GM21717 (cell line): ENCODE results near the gene RAB23.

Experiments used
- ATAC-seq: cut with Tn5 transposase; IDR thresholded peaks from one replicate; pipeline ENCODE4 v1.9.1; 2021; ENCODE audit warnings: mild to moderate bottlenecking, moderate library complexity; ENCODE audit not compliant: unreplicated experiment

The RAB23 gene

DNA sequence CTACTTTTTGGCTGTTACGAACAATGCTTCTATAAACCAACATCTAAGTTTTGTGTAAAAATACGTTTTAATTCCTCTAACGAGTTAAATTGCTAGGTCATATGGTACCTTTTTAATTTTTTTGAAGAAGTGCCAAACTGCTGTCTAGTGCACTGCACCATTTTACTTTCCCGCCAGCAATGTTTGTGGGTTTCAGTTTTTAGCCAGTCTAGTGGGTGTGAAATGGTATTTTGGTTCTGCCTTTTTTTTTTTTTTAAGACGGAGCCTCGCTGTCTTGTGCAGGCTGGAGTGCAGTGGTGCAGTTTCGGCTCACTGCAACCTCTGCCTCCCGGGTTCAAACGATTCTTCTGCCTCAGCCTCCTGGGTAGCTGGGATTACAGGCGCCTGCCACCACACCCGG is 84.1 kb downstream of the RAB23 start:
- ATAC-seq = no peak

DNA sequence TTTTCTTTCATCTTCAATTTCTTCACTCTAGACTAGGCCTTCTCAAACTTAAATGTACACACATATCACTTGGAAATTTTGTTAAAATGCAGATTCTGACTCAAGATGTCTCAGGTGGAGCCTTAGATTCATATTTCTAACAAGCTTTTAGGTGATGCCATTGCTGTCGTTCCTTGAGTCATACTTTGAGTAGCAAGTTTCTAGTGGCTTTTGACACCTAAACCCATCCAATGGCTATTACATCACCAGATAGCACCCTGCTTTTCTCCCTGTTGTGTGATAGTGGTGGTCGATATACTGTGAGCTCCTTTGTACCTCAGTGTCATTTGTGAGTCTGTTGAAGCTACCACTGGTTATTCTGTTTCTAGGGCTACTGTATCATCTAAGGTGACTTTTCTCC is 84.8 kb downstream of the RAB23 start:
- no peak for ATAC-seq
